ENCODE measurements around the gene C1orf105.

- no peak for TF ChIP-seq YY1 (IDR thresholded peaks at IDR 0.05; ENCODE audit: insufficient read depth, insufficient read length)
- no peak for TF ChIP-seq ZNF274 (IDR thresholded peaks at IDR 0.05; ENCODE audit: low read depth, low read length)
Observed at GRCh38 chr1:172421974-172422604, 1.6 kb downstream of the C1orf105 start.
